ENCODE results near the gene RPL22. TPM values are rescaled to one million over a fixed set of nuclear protein-coding genes. Genes with fewer than 3 reads are reported as not detected.
A peak's percentile ranks its signal among the peaks of the same experiment; 100 is the strongest.

The RPL22 gene
- total and polyA plus RNA-seq, 2 of the 4 experiments (the other 2 are of a cell fraction), result 26.2 to 131 TPM

- 2% methylated on average over 19 of the region's 79 CpGs; no CpG with 5 or more reads in 1 of the 2 experiments for WGBS, 2 experiments (ENCODE audit: extremely low coverage in 2 of 2, insufficient read length in 1 of 2)
- ChIA-PET CTCF (interaction anchor here (0.6 to 2.3 kb wide), 12 partner anchors 11 to 193 kb away, joined by 3 to 8 read pairs (median 4); no protein-coding TSS in a partner anchor), POLR2A (ENCODE audit: unreplicated experiment) (interaction anchor here (0.6 kb wide), 1 partner anchor 69 kb away, joined by 4 read pairs; no protein-coding TSS in a partner anchor)
- dilution Hi-C loops (cut with HindIII; ENCODE audit: low sequenced_read_pairs, unreplicated experiment), result no loop called here
- DNase-seq (peak; percentile 71), ATAC-seq (ENCODE audit: low read depth) (peak; percentile 84)
- Histone ChIP-seq H4K5ac (ENCODE audit: low read depth, low read length) (no peak overlapping the region), H3K27ac (ENCODE audit: insufficient read depth, low read length) (no peak overlapping the region), H3K18ac (ENCODE audit: low read depth, low read length) (no peak overlapping the region), H3K9me3 (ENCODE audit: control insufficient read depth, insufficient read depth, low read length) (no peaks in the 10 kb centered on the region), H3K4me2 (ENCODE audit: low read depth, low read length) (0 out of 2 replicates have a peak overlapping the region, but pooled peaks have one; percentile 43), H3K79me1 (ENCODE audit: low read depth in 1 of 2, low read length in 2 of 2) (no peaks in the 10 kb centered on the region), H2AK5ac (ENCODE audit: low read depth, low read length) (no peak overlapping the region), H2BK15ac (ENCODE audit: low read depth, low read length) (no peak overlapping the region), H3K36me3 (ENCODE audit: control insufficient read depth, insufficient read depth, low read length) (no peaks in the 10 kb centered on the region), H4K91ac (ENCODE audit: insufficient read depth, low read depth, low read length) (no peak overlapping the region), H2BK20ac (ENCODE audit: low read depth, low read length) (no peak overlapping the region), H3K56ac (ENCODE audit: extremely low read depth, insufficient read depth, low read length) (no peak overlapping the region), H2BK5ac (ENCODE audit: low read depth, low read length, poor library complexity, severe bottlenecking) (no peak overlapping the region), H2AK9ac (replicated peaks; ENCODE audit: low read depth, low read length, poor library complexity) (peak overlapping the region; percentile 72), H2AFZ (replicated peaks; ENCODE audit: low read length, poor library complexity) (peak overlapping the region; percentile 57), H3K9ac (ENCODE audit: low read depth, low read length) (no peak overlapping the region), H3K4ac (ENCODE audit: low read depth, low read length) (no peak overlapping the region), H3K23ac (ENCODE audit: low read depth, low read length) (no peak overlapping the region), H4K20me1 (ENCODE audit: insufficient read depth, low read length) (peaks cover 16% of the 10 kb centered on the region), H2BK120ac (ENCODE audit: low read depth, low read length) (no peak overlapping the region), H4K8ac (ENCODE audit: low read depth in 2 of 2, low read length in 2 of 2) (no peak overlapping the region), H3K14ac (replicated peaks; ENCODE audit: low read depth, low read length) (no peak overlapping the region), H3K27me3 (ENCODE audit: control insufficient read depth, insufficient read depth, low read length) (peaks cover 71% of the 10 kb centered on the region), H3K9me1 (ENCODE audit: insufficient read depth, low read length) (no peaks in the 10 kb centered on the region), H3K4me1 (ENCODE audit: control insufficient read depth, insufficient read depth, low read length) (no peaks in the 10 kb centered on the region), H3K4me3 (ENCODE audit: insufficient read depth, low read depth, low read length) (no peak overlapping the region)
- no TSS peak for BruUV-seq (replicated peaks)
- intact Hi-C loops (cut with micrococcal nuclease), result loop anchor here (1.0 to 5.0 kb wide), 3 partner anchors 136 to 247 kb away; partner anchors contain the start of gene PLEKHG5
- TF ChIP-seq BHLHE40 (IDR thresholded peaks at IDR 0.05; ENCODE audit: low read depth, low read length), result no peak
- TF ChIP-seq RAD21 (IDR thresholded peaks at IDR 0.05; ENCODE audit: low read length), result peak; percentile 83
- no peak for TF ChIP-seq MAFK (IDR thresholded peaks at IDR 0.05; ENCODE audit: low read depth, low read length)
- peak; percentile 88 for TF ChIP-seq RCOR1 (IDR thresholded peaks at IDR 0.05; ENCODE audit: insufficient replicate concordance, low read length)
- TF ChIP-seq MAZ (IDR thresholded peaks at IDR 0.05; ENCODE audit: borderline replicate concordance, low read depth, low read length), result peak; percentile 74; the same call in 1 of the 2 replicates
- TF ChIP-seq, protein P1, sequence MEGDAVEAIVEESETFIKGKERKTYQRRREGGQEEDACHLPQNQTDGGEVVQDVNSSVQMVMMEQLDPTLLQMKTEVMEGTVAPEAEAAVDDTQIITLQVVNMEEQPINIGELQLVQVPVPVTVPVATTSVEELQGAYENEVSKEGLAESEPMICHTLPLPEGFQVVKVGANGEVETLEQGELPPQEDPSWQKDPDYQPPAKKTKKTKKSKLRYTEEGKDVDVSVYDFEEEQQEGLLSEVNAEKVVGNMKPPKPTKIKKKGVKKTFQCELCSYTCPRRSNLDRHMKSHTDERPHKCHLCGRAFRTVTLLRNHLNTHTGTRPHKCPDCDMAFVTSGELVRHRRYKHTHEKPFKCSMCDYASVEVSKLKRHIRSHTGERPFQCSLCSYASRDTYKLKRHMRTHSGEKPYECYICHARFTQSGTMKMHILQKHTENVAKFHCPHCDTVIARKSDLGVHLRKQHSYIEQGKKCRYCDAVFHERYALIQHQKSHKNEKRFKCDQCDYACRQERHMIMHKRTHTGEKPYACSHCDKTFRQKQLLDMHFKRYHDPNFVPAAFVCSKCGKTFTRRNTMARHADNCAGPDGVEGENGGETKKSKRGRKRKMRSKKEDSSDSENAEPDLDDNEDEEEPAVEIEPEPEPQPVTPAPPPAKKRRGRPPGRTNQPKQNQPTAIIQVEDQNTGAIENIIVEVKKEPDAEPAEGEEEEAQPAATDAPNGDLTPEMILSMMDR (conservative IDR thresholded peaks at IDR 0.05; ENCODE audit: low read depth, low read length), result peak; percentile 95
- TF ChIP-seq MXI1 (IDR thresholded peaks at IDR 0.05; ENCODE audit: borderline replicate concordance, low read depth, low read length), result peak; percentile 95
- peak; percentile 72 for TF ChIP-seq SMC3 (IDR thresholded peaks at IDR 0.05; ENCODE audit: low read depth, low read length)
- in situ Hi-C loops (cut with MboI; ENCODE audit: low sequenced_read_pairs), result loop anchor here (5.0 kb wide), 1 partner anchor 97 kb away; no protein-coding TSS in a partner anchor
These were observed 45.9 kb upstream of the RPL22 start for GRCh38 chr1:6245086-6245868.

Measured in IMR-90 (cell line).